GM21737 (cell line): Measurements from ENCODE around the gene KCNG2.

Experiments used
- ATAC-seq: cut with Tn5 transposase; IDR thresholded peaks from one replicate; pipeline ENCODE4 v1.9.1; 2021; ENCODE audit warnings: mild to moderate bottlenecking, moderate library complexity; ENCODE audit not compliant: unreplicated experiment

KCNG2 gene

DNA sequence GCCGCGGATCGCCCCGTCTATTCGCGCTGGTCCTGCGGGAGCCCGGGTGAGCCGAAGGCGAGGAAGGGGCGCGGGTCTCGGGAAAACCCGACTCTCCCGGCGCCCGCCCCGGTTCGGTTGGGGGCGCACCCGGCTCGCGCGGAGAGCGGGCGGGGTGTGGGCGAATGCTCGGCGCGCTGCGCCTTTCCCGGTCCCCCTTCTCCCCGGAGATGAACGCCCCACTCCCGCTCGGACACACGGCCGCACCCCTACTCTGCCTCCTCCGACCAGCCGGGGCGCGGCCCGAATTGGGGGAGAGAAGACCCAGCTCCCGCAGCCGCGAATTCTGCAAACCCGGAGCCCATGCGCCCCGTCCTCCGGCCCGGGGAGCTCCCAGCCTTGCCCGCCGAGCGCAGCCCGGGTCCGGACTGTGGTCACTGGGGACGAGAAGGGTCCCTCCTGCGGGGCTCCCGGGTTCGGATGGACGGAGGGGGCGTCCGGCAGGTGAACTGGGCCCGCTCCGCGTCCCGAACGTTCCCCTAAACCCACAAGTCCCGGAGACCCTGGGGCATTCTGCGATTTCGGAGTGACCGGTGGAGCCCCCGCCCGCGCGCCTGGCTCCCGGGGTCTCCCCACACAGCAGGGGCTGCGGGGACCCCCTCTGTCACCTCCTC is 734 bp downstream of the KCNG2 start:
- ATAC-seq = no peak

DNA sequence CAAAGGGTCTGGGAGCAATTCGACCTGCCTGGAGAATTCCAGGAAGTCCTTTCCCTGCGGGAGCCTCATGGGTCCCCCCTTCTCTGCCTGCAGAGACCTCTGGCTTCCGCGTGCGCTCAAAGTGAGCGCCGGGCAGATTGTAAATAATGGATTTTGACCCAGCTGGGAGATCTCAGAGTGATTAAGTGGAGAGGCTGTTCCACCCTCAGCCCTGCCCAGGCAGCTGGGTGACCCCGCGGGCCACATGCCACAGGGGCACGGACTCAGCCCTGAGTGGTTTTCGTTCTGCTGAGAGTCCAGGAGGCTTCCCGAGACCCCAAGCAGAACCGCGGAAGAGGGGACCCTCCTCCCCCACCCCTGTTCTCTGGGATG is 1.2 kb downstream of the KCNG2 start:
- no peak for ATAC-seq

DNA sequence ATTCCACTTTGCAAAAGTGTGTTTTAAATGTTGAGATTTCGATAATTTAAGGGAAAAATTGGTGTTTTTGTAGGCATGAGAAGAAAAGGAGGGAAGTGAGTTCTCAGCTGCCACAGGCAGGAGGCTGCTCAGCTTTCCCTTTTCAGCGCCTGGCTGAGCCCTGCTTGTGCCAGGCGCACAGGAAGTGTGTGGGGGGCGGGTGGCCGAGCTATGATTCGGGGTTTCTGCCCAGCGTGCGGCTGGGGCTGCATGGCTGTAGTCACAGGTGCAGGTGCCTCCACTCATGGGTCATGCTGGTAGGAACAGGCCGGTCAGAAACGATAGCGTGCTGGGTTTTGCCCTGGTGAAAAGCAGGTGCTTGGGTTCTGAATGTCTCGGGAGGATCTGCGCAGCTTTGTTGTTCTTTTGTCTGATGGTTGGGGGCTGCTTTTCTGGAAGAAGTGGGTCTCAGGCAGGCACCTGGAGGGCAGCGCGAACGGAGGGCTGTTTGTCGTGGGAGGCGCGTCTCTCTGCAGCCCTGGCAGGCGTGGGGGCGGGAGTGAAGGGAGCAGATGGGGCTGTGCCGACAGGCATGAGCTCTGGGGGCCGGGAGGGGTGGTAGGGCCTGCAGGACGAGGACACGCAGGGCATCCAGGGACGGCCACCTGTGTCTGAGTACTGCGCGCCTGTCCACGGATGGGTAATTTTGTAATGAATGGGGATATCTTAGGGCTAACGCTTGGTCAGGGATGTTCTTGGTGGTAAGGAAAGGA is 2.1 kb downstream of the KCNG2 start:
- ATAC-seq = no peak

DNA sequence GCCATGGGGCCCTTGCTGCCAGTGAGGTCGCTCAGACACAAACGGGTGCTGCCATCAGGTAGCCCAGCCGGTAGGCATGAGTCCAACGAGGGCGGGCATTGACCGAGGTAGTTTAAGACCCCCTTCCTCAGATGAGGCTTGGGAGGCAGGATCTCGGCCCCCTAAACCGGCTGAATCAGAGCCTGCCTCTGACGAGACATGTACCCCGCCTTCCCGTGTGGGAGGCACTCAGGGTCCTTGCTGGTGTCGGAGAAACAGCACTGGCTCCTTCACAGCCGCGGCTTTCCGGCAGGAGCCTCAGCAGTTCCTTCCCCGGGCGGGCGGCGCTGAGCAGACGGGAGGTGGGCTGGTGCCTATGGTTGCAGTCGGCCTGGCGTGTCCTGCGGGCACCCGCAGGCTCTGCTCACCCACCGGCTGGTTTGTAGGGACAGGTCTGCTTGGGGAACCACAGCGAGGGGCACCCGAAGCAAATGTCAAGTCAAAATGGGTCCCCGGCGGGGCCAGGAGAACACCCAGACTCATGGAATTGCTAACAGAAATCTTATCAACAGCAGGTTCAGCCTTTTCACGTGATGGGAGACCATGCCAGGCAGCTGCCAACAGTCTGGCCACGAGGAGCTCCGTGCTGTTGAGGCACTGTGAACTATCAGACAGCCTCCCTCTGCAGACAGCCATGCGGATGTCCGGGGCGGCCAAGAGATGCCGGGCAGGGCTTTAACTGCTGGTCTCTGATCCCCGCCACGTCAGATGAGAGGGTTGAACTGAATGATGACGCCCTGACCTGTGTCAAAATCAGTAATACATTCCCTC is 2.8 kb downstream of the KCNG2 start:
- no peak for ATAC-seq

DNA sequence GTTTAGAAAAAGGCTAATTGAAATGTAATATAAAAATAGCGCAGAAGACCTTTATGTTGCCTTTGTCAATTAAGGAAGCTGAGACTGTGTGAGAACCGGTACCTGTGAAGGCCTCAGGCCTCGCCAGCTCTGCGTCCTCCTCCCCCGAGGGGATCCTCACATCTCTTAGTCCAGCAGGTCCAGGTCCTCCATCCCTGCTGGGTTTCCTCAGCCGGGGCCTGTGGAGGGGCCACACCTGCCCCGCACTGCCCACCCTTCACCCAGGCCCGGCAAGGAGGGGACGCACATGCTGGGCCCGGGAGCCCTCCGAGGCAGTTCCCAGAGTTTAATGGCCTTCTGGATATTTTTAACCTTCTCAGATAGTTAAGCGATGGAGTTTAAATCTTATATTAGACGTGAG is 3.5 kb downstream of the KCNG2 start:
- no peak for ATAC-seq

DNA sequence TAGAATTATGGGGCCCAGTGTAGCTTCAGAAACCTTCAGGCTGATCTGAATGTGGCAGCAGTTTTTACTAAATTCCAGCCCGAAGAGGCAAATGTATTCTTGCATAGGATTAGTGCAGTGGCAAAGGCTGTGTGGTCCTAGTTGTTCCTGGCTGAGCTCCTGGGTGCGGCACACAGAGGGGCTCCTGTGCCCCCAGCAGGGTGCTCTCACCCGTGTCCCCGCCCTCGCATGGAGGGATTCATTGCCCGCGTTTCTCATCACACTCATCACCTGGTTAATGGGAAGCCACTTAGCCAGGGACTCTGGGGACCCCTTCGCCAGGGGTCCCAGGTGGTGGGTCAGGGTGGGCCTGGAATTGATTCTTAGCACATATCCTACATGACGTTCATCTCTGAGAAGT is 3.9 kb downstream of the KCNG2 start:
- no peak for ATAC-seq

DNA sequence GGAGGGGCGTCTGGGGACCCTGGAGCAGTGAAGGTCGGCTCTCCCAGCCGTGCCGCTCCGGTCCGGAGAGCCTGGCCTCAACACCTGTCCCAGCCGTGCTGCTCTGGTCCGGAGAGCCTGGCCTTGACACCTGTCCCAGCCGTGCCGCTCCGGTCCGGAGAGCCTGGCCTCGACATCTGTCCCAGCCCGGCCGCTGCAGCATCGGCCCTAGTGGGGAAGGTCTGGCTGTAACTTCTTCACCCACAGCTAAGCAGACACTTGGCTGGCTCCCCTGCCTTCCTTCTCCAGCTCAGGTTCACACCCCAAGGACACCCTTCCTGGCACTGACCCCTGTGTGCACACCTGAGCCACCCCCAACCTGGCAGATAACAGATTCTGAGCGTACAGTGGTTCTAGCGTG is 4.6 kb downstream of the KCNG2 start:
- no peak for ATAC-seq

DNA sequence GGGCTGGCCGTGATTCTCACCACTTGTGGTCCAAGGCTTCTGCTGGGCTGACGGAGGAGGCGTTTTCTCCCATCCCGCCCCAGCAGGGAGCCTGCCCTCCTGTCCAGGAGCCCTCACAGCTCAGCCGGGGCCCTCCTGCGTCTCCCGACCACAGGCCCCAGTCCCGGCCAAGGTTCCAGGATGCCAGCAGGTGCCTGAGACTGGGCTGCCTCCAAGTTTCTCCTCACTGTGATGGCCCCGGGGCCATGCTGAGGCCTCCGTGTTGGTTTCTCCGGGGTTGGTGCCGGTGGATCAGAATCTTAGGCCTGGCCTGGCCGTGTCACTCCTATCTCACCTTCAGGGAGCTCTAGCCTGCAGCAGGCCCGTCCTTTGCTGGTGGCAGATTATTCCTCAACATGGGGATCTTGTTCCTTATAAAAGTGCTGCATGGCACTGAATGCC is 5.9 kb downstream of the KCNG2 start:
- ATAC-seq = no peak

DNA sequence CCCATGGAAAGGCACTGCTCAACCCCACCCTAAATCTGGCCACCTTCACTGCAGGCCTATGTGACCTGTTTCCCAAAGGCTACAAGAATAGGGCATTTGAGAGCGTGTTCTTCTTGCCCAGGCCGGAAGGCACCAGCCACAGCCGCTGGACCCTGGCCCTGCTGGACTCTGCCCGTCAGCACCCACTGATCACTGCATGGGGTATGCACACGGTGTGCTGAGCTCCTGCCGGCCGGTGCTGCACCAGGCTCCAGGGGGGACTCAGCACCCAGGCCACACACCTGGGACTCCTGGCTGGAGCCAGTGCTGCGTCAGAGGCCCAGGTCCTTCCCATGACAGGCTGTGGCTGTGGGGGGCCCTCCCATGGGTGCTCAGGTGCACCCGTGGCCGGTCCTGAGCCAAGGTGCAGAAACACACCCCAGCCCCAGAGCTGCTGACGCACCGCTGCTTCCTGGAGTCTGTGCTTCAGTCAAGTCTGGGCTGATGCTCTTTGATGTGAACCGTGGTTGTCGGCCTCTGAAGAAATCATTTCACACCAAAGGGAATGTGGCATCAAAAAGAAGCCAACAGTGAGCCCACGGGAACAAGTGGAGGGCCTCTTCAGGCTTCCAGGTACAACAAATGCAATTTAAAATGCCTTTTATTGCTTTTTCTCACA is 6.5 kb downstream of the KCNG2 start:
- no peak for ATAC-seq

DNA sequence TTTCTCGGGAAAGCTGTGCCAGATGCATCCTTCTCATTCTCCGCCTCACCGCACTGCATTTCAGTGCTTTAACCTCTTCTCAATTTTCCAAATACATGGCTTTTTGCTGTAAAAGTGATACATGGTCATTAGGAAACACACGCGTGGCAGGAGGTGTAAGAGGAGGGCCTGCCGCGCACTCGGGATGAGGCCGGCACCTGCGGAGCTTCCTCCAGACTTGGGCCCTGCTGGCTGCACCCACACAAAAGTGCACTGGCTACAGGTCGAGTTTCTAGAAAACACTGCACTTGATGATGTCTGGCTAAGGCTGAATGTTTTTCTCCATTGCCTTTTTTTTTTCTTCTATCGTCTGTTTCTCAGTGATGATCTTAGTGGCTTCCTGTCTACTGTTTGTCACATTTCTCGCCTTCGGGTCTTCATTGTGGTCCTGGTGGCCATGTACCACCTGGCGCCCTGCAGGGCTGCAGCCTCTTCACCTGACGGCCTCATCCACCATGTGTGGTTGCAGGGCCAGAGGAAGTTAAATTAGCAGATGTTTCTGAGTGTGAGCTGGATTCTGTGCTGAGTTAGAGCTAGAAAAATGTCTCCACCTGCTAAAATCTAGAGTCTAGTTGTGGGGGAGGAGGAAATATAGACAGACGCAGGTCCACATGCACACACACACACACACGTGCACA is 7.6 kb downstream of the KCNG2 start:
- ATAC-seq = no peak

DNA sequence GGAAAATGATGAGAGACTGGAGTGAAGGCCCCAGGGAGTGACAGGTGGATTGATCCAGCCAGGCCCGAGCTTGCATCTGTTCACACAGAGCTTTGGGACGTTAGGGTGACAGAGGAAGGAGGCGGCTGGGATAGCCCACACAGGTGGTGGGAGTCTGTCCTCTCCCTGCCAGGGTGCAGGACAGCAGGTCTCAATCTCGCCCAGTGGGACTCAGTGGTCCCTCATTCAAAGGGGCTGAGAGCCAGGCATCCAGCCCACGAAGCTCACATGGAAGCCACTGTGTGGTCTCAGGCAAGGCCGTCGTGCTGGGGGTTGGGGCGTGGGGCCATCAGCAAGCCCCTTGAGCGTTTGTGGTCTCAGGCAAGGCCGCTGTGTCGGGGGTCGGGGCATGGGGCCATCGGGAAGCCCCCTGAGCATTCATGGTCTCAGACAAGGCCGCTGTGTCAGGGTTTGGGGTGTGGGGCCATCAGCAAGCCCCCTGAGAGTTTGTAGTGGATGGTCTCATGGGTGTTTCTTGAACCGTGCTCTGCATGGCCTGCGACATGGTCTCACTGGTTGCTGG is 8.3 kb downstream of the KCNG2 start:
- no peak for ATAC-seq

DNA sequence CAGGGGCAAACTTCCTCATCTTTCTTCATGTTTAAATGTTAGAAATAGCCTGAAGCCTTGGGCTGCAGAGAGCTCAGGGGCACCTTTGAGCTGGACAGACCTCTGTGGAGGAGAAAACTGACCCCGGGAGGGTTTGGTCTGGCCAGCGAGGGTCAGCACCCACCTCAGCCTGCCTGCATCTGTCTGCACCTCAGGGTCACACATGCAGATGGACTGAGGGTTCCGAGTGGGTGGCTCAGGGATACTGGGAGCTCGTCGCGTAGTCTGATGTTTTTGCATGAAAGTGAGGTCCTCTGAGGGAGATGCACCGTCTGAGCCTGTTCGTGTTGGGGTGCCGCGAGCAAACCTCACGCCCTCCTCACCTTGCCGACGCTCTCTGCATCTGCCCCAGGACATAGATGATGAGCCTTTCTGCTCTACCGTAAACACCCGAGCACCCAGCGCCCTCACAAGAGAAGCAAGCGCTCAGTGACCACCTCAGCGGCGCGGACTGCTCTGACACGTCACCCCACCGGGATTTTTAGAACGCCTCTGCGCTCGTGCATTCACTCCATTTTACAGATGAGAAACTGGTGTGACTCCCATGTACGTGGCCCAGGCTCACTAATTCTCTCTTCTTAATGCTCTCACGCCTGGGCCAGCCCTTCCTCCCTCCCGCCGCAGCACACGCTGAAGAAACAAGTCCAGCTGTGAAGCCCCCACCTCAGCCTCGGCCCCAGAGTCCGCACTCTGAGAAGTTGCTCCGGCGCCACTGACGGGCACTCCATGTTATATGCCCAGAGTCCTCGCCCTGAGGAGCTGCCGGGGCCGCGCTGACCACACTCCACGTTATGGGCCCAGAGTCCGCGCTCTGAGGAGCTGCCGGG is 9.5 kb downstream of the KCNG2 start:
- no peak for ATAC-seq

DNA sequence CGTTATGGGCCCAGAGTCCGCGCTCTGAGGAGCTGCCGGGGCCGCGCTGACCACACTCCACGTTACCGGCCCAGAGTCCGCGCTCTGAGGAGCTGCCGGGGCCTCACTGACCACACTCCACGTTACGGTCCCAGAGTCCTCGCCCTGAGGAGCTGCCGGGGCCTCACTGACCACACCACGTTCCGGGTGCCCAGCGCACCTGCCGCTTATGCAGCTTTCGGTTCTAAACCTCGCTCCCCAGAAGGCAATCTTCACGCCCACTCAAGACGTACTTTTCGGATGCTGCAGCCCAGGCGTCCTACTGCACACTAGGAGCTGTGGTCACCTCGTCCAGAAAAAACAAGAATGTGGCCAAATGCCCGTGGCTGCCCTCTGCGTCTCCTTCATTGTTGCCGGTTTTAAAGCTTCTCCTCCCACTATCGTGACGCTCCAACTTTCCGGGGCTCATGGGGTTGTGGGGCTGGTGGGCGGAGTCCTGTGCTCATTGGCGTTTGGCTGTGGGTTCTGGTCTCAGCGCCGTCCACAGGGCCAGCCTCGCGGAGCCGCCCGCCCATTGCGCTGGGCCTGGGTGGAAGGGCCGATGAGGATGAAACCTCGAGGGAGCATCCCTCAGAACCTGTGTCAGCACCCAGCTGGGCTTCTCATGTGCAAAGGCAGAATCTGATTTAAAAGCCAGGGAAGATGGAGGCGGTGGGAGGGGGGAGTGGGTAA is 11.9 kb downstream of the KCNG2 start:
- no peak for ATAC-seq

DNA sequence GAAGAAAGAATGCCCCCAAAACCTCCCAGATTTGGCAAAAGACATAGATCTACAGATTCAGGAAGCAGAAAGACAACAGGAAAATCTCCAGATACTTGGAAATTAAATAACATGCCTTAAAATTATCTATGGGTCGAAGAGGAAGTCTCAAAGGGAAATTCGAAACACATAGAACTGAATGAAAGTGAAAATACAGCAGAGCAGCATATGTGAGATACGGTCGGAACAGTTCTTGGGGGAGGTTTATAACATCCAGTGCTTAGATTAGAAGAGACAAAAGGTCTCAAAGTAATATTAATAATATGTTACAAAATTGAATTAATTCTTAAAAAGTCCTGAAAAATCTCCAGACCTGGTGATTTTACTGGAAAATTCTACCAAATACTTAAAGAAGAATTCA is 14.3 kb downstream of the KCNG2 start:
- no peak for ATAC-seq

DNA sequence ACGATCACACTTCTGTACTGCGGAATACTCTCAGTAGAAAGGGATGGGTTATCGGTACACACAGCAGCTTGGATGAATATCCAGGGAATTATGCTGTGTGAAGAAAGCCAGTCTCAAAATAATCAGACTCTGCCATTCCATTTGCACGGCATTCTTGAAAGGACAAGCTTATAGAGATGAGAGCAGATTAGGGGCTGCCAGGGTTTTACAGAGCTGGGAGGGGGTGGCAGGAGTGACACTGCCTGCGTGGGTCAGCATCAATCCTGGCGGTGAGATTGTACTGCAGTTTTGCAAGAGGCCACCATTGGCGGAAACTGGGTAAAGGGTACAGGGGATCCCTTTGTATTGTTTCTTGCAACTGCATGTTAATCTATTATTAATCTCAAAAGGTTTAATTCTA is 16.6 kb downstream of the KCNG2 start:
- no peak for ATAC-seq

DNA sequence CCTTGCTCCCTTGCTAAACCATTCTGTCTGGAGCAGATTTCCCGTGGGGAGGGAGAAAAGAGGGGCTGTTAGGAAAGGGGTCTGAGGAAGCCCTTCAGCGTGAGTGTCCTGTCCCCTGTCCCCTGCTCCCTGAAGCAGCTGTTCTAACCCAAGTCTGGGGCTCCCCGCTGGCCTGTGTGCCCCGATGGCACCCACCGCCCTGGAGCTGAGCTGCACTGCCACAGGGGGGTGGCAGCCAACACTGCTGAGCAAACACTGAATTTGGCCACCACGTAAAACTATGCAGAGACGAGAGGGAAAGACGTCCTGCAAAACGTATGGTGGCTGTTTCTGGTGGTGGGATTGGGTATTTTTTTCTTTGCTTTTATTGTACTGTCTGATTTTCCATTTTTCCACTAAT is 17.9 kb downstream of the KCNG2 start:
- ATAC-seq = no peak

DNA sequence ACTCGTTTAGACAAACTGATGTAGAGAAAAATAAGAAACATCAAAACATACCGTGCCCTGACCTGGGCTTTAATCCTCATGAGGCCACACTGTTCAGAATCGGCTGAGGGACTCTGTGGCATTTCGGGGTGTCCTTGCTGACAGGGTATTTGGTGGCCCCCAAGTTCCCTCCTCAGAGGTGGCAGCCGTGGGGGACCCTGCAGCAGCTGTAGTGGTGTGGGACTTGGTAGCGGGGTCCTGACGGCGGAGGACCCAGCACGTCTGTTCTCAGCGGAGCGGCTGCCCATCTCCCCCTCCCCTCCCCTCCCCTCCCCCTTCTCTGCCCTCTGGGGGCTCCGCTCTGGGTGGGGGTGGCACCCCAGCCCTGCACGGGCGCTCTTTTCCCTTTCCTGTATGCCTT is 18.4 kb downstream of the KCNG2 start:
- no peak for ATAC-seq

DNA sequence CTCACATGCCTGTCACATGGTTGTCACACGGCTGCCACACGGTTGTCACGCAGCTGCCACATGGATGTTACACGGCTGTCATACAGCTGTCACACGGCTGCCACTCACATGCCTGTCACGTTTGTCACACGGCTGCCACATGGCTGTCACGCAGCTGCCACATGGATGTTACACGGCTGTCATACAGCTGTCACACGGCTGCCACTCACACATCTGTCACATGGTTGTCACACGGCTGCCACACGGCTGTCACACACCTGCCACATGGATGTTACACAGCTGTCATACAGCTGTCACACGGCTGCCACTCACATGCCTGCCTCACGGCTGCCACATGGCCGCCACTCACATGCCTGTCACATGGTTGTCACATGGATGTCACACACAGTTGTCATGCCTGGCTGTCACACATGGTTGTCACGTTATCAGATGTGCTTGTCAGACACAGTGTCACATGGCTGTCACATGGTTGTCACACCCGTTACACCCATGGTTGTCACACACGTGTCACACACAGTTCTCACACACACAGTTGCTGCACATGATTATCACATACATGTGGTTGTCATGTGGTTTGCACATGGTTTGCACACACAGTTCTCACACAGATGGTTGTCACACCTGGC is 19.4 kb downstream of the KCNG2 start:
- no peak for ATAC-seq

DNA sequence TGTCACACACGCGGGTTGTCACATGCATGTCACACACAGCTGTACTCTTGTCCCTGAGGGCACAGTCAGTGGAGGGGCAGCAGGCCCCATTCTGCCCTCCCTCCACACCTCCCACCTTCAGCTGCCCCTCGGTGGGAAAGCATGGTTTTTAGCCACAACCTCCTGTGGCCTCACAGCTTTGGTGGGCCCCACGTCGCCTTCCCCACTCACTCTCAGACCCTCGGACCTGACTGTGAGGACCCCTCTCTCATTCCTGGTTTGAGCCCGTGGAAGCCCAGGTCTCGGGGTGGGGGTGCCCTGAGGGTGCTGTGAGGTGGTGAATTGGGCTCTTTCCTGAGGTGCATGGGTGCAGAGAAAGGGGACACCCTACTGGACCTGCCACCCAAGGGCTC is 19.9 kb downstream of the KCNG2 start:
- ATAC-seq = no peak
